ENCODE results near the gene KMT5B. TPM values are rescaled to one million over a fixed set of nuclear protein-coding genes. Genes with fewer than 3 reads are reported as not detected.

KMT5B gene
- total RNA-seq, 1 donor from 2014 or later = 64.7 TPM

DNA sequence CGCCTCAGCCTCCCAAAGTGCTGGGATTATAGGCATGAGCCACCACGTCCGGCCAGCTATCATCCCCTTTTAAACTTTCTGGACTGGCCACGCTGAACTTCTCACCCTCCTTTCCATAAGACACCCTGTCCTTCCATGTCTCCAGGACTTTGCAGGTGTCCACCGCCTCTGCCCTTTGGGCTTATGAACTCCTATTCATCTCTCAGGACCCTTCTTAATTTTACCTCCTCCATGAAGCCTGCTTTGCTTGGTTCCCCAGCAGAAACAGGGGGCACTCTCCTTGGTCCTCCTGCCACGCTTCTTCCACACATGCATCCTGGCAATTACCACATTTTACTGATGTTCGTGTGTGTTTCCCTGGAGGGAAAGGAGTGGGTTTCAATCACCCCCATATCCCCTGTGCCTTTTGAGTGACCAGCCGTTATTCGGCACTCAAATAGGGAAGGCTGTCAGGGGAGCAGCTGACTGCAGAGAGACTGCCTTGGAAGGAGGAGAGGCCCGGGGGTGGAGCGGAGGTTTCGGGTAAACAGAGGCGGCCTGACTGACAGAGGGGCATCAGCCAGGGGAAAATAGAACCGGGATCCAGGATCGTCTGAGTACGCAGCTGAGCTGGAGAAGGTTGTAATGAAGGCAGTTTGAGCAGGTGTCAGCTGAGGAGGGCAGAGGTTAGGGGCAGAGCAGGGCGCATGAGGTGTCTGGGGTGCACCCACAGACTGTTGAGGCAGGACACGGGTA lies 64.9 kb downstream of the KMT5B start:
- H3K4me3 Mint-ChIP-seq = no peak overlapping the region
- TF ChIP-seq, protein P1, sequence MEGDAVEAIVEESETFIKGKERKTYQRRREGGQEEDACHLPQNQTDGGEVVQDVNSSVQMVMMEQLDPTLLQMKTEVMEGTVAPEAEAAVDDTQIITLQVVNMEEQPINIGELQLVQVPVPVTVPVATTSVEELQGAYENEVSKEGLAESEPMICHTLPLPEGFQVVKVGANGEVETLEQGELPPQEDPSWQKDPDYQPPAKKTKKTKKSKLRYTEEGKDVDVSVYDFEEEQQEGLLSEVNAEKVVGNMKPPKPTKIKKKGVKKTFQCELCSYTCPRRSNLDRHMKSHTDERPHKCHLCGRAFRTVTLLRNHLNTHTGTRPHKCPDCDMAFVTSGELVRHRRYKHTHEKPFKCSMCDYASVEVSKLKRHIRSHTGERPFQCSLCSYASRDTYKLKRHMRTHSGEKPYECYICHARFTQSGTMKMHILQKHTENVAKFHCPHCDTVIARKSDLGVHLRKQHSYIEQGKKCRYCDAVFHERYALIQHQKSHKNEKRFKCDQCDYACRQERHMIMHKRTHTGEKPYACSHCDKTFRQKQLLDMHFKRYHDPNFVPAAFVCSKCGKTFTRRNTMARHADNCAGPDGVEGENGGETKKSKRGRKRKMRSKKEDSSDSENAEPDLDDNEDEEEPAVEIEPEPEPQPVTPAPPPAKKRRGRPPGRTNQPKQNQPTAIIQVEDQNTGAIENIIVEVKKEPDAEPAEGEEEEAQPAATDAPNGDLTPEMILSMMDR (IDR thresholded peaks at IDR 0.05; ENCODE audit: unreplicated experiment) = no peak
- peaks cover 6% of the 10 kb centered on the region for H3K4me1 Mint-ChIP-seq
- no peaks in the 10 kb centered on the region for H3K36me3 Mint-ChIP-seq
- H3K27me3 Mint-ChIP-seq (ENCODE audit: low read depth) = no peaks in the 10 kb centered on the region
- no peak overlapping the region for H3K27ac Mint-ChIP-seq
- DNase-seq (ENCODE audit: low spot score in 2 of 2, unreplicated experiment in 2 of 2) = no peak
- no peaks in the 10 kb centered on the region for H3K9me3 Mint-ChIP-seq

- no peak for DNase-seq (ENCODE audit: low spot score in 2 of 2, unreplicated experiment in 2 of 2)
- Mint-ChIP-seq H3K4me1 (peaks cover 6% of the 10 kb centered on the region), H3K27me3 (ENCODE audit: low read depth) (no peaks in the 10 kb centered on the region), H3K27ac (no peak overlapping the region), H3K36me3 (no peaks in the 10 kb centered on the region), H3K9me3 (no peaks in the 10 kb centered on the region), H3K4me3 (no peak overlapping the region)
- TF ChIP-seq, protein P1 (IDR thresholded peaks at IDR 0.05; ENCODE audit: unreplicated experiment) = no peak
Measured at GRCh38 chr11:68146704-68147474, 66.2 kb downstream of the KMT5B start.

- TF ChIP-seq, protein P1 (IDR thresholded peaks at IDR 0.05; ENCODE audit: unreplicated experiment) = no peak
- no peak for DNase-seq (ENCODE audit: low spot score in 2 of 2, unreplicated experiment in 2 of 2)
- H3K36me3 Mint-ChIP-seq = no peaks in the 10 kb centered on the region
- H3K9me3 Mint-ChIP-seq = no peaks in the 10 kb centered on the region
- H3K4me3 Mint-ChIP-seq = no peak overlapping the region
- H3K4me1 Mint-ChIP-seq = peaks cover 6% of the 10 kb centered on the region
- no peak overlapping the region for H3K27ac Mint-ChIP-seq
- H3K27me3 Mint-ChIP-seq (ENCODE audit: low read depth) = no peaks in the 10 kb centered on the region
Measured at GRCh38 chr11:68146010-68146540, 67.0 kb downstream of the KMT5B start.

- peaks cover 7% of the 10 kb centered on the region for H3K4me1 Mint-ChIP-seq
- H3K4me3 Mint-ChIP-seq = no peak overlapping the region
- no peaks in the 10 kb centered on the region for H3K27me3 Mint-ChIP-seq (ENCODE audit: low read depth)
- no peak for DNase-seq (ENCODE audit: low spot score in 2 of 2, unreplicated experiment in 2 of 2)
- H3K27ac Mint-ChIP-seq = no peak overlapping the region
- no peaks in the 10 kb centered on the region for H3K36me3 Mint-ChIP-seq
- TF ChIP-seq, protein P1 (IDR thresholded peaks at IDR 0.05; ENCODE audit: unreplicated experiment) = no peak
- H3K9me3 Mint-ChIP-seq = no peaks in the 10 kb centered on the region
Measured at GRCh38 chr11:68145120-68145866, 67.8 kb downstream of the KMT5B start.

- TF ChIP-seq, protein P1 (IDR thresholded peaks at IDR 0.05; ENCODE audit: unreplicated experiment) = no peak
- H3K27me3 Mint-ChIP-seq (ENCODE audit: low read depth) = no peaks in the 10 kb centered on the region
- DNase-seq (ENCODE audit: low spot score in 2 of 2, unreplicated experiment in 2 of 2) = no peak
- peaks cover 10% of the 10 kb centered on the region for H3K4me1 Mint-ChIP-seq
- H3K27ac Mint-ChIP-seq = no peak overlapping the region
- no peaks in the 10 kb centered on the region for H3K9me3 Mint-ChIP-seq
- no peaks in the 10 kb centered on the region for H3K36me3 Mint-ChIP-seq
- H3K4me3 Mint-ChIP-seq = no peak overlapping the region
Measured at GRCh38 chr11:68143310-68143689, 69.8 kb downstream of the KMT5B start.

All from mesothelial cell of epicardium (in vitro differentiated cells).